Suprapubic skin (tissue), 4 donors: ENCODE measurements around the gene CCSAP.

Source experiments
- CTCF ChIP-seq, 2 donors: fragments of 200-600 bp in 1 of 2; fragments of 450-650 bp in 1 of 2; sonication (generic) in 1 of 2; IDR thresholded peaks; one replicate each; pipeline ENCODE4 v1.5.1; 2016 to 2019; ENCODE audit warnings: antibody characterized with exemption in 2 of 2, mild to moderate bottlenecking in 1 of 2, moderate library complexity in 1 of 2
- EP300 ChIP-seq: sonication (generic); formaldehyde crosslinking; IDR thresholded peaks from one replicate; pipeline ENCODE4 v1.6.1; 2017; ENCODE audit warnings: antibody characterized with exemption
- POLR2AphosphoS5 ChIP-seq, 3 donors: sonication (generic); formaldehyde crosslinking; IDR thresholded peaks; one replicate each; pipeline ENCODE4 v1.6.1; 2017; ENCODE audit warnings: antibody characterized with exemption in 3 of 3

- TF ChIP-seq CTCF (IDR thresholded peaks at IDR 0.05): no peak
- no peak for TF ChIP-seq EP300
- no peak for TF ChIP-seq POLR2AphosphoS5 (IDR thresholded peaks at IDR 0.05)
Measured at GRCh38 chr1:229339520-229339919, 3.3 kb downstream of the CCSAP start.
